ENCODE measurements around the gene GRIK4. TPM values are rescaled to one million over a fixed set of nuclear protein-coding genes. Genes with fewer than 3 reads are reported as not detected.
A peak's percentile ranks its signal among the peaks of the same experiment; 100 is the strongest.

GRIK4 gene
- total RNA-seq, 1 experiment from 2014 or later: 3.3 TPM

DNA sequence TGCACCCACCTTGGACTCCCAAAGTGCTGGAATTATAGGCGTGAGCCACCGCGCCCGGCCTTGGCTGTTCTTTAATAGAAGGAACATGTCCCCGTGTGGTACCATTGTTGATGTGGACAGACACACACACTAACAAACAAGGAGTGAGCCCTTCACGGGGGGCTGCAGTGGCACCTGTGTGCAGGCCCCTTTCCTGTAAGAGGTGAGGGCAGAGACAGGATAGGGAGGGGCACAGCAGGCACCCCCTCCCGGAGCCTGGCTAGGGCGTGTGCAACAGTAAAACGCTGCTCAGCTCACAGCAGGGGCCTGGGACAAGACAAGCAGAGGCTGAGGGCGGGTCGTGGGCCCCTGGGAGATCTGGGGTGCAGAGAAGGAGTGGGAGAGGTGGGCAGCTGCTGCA, 37.8 kb downstream of the GRIK4 start (continued):
- TF ChIP-seq, protein P1, sequence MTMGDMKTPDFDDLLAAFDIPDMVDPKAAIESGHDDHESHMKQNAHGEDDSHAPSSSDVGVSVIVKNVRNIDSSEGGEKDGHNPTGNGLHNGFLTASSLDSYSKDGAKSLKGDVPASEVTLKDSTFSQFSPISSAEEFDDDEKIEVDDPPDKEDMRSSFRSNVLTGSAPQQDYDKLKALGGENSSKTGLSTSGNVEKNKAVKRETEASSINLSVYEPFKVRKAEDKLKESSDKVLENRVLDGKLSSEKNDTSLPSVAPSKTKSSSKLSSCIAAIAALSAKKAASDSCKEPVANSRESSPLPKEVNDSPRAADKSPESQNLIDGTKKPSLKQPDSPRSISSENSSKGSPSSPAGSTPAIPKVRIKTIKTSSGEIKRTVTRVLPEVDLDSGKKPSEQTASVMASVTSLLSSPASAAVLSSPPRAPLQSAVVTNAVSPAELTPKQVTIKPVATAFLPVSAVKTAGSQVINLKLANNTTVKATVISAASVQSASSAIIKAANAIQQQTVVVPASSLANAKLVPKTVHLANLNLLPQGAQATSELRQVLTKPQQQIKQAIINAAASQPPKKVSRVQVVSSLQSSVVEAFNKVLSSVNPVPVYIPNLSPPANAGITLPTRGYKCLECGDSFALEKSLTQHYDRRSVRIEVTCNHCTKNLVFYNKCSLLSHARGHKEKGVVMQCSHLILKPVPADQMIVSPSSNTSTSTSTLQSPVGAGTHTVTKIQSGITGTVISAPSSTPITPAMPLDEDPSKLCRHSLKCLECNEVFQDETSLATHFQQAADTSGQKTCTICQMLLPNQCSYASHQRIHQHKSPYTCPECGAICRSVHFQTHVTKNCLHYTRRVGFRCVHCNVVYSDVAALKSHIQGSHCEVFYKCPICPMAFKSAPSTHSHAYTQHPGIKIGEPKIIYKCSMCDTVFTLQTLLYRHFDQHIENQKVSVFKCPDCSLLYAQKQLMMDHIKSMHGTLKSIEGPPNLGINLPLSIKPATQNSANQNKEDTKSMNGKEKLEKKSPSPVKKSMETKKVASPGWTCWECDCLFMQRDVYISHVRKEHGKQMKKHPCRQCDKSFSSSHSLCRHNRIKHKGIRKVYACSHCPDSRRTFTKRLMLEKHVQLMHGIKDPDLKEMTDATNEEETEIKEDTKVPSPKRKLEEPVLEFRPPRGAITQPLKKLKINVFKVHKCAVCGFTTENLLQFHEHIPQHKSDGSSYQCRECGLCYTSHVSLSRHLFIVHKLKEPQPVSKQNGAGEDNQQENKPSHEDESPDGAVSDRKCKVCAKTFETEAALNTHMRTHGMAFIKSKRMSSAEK (CRISPR knock-in tag; IDR thresholded peaks at IDR 0.05; ENCODE audit: borderline replicate concordance): no peak
- no peak for TF ChIP-seq ELF4 (CRISPR knock-in tag; IDR thresholded peaks at IDR 0.05; ENCODE audit: low read depth)
- TF ChIP-seq, protein P2, sequence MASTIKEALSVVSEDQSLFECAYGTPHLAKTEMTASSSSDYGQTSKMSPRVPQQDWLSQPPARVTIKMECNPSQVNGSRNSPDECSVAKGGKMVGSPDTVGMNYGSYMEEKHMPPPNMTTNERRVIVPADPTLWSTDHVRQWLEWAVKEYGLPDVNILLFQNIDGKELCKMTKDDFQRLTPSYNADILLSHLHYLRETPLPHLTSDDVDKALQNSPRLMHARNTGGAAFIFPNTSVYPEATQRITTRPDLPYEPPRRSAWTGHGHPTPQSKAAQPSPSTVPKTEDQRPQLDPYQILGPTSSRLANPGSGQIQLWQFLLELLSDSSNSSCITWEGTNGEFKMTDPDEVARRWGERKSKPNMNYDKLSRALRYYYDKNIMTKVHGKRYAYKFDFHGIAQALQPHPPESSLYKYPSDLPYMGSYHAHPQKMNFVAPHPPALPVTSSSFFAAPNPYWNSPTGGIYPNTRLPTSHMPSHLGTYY (CRISPR knock-in tag; IDR thresholded peaks at IDR 0.05): no peak
- no peak for TF ChIP-seq ZBTB21 (CRISPR knock-in tag; IDR thresholded peaks at IDR 0.05; ENCODE audit: borderline replicate concordance)

DNA sequence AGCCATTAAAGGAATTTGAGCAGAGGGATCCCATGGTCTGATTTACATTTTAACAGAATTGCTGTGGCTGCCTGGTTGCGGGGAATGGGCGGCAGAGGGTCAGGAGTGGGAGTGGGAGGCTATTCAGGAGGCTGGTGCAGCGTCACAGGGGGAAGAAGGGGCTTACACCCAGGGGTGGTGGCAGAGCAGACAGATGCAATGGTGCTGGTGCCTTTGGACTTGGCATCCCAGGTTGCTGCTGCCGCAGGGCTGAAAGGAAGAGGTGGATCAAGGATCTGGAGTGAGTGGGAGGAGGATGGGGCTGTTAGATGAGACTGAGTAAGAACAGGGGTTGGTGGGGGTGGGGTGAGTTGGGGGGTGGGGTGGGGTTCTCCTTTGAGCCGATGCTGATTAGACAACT, 38.5 kb downstream of the GRIK4 start:
- H3K4me1 Mint-ChIP-seq: peaks cover 67% of the 10 kb centered on the region
- CTCF ChIA-PET: interaction anchor here (1.3 to 1.9 kb wide), 2 partner anchors 11 to 13 kb away, joined by 3 to 9 read pairs; no protein-coding TSS in a partner anchor
- H3K9me3 Mint-ChIP-seq: no peaks in the 10 kb centered on the region
- no peaks in the 10 kb centered on the region for H3K36me3 Mint-ChIP-seq
- ATAC-seq: no peak
- no peak overlapping the region for H3K27ac Mint-ChIP-seq
- no peak overlapping the region for H3K4me3 Mint-ChIP-seq
- POLR2A ChIA-PET: no interaction called here
- TF ChIP-seq ZNF423 (CRISPR knock-in tag; IDR thresholded peaks at IDR 0.05) (no peak), FOXJ3 (CRISPR knock-in tag; IDR thresholded peaks at IDR 0.05; ENCODE audit: borderline replicate concordance) (no peak), NR3C1 (CRISPR knock-in tag; conservative IDR thresholded peaks at IDR 0.05; ENCODE audit: low read depth) (no peak), OVOL2 (CRISPR knock-in tag; IDR thresholded peaks at IDR 0.05; ENCODE audit: borderline replicate concordance) (no peak), GTF2I (CRISPR knock-in tag; conservative IDR thresholded peaks at IDR 0.05) (no peak)
- TF ChIP-seq, protein P3, sequence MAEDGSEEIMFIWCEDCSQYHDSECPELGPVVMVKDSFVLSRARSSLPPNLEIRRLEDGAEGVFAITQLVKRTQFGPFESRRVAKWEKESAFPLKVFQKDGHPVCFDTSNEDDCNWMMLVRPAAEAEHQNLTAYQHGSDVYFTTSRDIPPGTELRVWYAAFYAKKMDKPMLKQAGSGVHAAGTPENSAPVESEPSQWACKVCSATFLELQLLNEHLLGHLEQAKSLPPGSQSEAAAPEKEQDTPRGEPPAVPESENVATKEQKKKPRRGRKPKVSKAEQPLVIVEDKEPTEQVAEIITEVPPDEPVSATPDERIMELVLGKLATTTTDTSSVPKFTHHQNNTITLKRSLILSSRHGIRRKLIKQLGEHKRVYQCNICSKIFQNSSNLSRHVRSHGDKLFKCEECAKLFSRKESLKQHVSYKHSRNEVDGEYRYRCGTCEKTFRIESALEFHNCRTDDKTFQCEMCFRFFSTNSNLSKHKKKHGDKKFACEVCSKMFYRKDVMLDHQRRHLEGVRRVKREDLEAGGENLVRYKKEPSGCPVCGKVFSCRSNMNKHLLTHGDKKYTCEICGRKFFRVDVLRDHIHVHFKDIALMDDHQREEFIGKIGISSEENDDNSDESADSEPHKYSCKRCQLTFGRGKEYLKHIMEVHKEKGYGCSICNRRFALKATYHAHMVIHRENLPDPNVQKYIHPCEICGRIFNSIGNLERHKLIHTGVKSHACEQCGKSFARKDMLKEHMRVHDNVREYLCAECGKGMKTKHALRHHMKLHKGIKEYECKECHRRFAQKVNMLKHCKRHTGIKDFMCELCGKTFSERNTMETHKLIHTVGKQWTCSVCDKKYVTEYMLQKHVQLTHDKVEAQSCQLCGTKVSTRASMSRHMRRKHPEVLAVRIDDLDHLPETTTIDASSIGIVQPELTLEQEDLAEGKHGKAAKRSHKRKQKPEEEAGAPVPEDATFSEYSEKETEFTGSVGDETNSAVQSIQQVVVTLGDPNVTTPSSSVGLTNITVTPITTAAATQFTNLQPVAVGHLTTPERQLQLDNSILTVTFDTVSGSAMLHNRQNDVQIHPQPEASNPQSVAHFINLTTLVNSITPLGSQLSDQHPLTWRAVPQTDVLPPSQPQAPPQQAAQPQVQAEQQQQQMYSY (CRISPR knock-in tag; IDR thresholded peaks at IDR 0.05): peak; percentile 88
- TF ChIP-seq, protein P4, sequence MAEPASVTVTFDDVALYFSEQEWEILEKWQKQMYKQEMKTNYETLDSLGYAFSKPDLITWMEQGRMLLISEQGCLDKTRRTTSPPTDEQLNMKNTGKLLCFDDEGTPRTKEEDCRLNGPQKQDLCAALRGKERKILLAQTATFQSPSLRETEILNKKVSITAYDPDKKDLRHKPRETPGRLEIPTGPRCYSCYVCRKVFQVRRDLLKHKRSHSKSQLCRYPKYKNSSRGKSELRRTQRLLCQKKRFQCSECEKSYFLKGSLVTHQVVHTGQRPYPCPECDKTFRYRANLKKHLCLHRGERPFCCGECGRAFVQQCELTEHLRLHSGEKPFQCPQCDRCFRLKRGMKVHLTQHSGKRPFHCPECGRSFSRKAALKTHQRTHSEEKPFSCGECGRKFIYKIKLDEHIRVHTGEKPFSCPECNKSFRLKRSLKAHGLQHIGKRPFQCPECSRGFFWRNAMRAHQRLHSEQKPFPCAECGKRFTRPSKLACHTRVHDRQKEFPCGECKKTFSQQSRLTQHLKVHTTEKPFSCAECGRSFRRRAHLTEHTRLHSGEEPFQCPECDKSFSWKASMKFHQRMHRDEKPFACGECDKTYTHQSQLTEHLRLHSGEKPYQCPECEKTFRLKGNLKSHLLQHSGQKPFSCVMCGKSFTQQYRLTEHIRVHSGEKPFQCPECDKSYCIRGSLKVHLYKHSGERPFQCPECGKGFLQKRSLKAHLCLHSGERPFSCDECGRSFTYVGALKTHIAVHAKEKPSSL (CRISPR knock-in tag; conservative IDR thresholded peaks at IDR 0.05): no peak
- DNase-seq (ENCODE audit: low spot score): no peak
- H3K27me3 Mint-ChIP-seq (ENCODE audit: low read depth): peaks cover 3% of the 10 kb centered on the region

DNA sequence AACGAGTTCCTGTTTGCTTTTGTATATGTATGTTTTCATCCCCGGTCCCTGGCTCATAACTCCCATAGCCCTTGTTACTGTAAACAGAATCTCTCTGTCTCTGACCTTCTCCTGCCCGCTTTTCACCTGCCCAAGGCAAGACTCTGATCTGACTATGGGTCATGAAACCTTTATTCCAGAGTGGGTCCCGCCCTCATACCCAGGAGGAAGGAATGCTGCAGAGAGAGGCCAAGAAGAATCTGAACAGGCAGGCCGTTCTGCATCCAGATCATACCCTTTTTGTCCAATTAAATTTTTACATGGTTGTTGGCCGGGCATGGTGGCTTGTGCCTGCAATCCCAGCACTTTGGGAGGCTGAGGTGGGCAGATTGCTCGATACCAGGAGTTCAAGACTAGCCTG, 39.6 kb downstream of the GRIK4 start:
- ATAC-seq (no peak), DNase-seq (ENCODE audit: low spot score) (no peak)
- Mint-ChIP-seq H3K27me3 (ENCODE audit: low read depth) (peaks cover 3% of the 10 kb centered on the region), H3K4me1 (peaks cover 72% of the 10 kb centered on the region), H3K27ac (no peak overlapping the region), H3K4me3 (no peak overlapping the region), H3K36me3 (no peaks in the 10 kb centered on the region), H3K9me3 (no peaks in the 10 kb centered on the region)
- ChIA-PET POLR2A (no interaction called here), CTCF (interaction anchor here (1.0 to 2.7 kb wide), 3 partner anchors 13 to 109 kb away, joined by 3 to 11 read pairs (median 3); partner anchors contain the start of gene GRIK4)
- TF ChIP-seq SMAD3 (CRISPR knock-in tag; IDR thresholded peaks at IDR 0.05; ENCODE audit: borderline replicate concordance) (no peak), ESRRA (CRISPR knock-in tag; IDR thresholded peaks at IDR 0.05; ENCODE audit: borderline replicate concordance) (no peak), ZNF671 (CRISPR knock-in tag; IDR thresholded peaks at IDR 0.05) (no peak)
- TF ChIP-seq, protein P5, sequence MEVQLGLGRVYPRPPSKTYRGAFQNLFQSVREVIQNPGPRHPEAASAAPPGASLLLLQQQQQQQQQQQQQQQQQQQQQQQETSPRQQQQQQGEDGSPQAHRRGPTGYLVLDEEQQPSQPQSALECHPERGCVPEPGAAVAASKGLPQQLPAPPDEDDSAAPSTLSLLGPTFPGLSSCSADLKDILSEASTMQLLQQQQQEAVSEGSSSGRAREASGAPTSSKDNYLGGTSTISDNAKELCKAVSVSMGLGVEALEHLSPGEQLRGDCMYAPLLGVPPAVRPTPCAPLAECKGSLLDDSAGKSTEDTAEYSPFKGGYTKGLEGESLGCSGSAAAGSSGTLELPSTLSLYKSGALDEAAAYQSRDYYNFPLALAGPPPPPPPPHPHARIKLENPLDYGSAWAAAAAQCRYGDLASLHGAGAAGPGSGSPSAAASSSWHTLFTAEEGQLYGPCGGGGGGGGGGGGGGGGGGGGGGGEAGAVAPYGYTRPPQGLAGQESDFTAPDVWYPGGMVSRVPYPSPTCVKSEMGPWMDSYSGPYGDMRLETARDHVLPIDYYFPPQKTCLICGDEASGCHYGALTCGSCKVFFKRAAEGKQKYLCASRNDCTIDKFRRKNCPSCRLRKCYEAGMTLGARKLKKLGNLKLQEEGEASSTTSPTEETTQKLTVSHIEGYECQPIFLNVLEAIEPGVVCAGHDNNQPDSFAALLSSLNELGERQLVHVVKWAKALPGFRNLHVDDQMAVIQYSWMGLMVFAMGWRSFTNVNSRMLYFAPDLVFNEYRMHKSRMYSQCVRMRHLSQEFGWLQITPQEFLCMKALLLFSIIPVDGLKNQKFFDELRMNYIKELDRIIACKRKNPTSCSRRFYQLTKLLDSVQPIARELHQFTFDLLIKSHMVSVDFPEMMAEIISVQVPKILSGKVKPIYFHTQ (CRISPR knock-in tag; IDR thresholded peaks at IDR 0.05): no peak
- TF ChIP-seq, protein P2 (CRISPR knock-in tag; IDR thresholded peaks at IDR 0.05): no peak

Measured in WTC11 (cell line).